PC-9 (cell line): ENCODE measurements around the gene FIBCD1. TPM values are rescaled to one million over a fixed set of nuclear protein-coding genes. Genes with fewer than 3 reads are reported as not detected.

ENCODE experiments used
- BruUV-seq: library from RNA; stranded (reverse); fragments of 400-500 nt; replicated peaks from 2 replicates; lab custom pipeline; 2021; lab: Mats Ljungman, UMichigan
- CTCF ChIA-PET: fragments of 300-600 bp; sonication (Branson Sonifier 250); formaldehyde crosslinking; loops from one replicate; lab custom pipeline; 2022; ENCODE audit warnings: antibody characterized with exemption; lab: Charles Lee
- POLR2A ChIA-PET: fragments of 300-600 bp; sonication (Branson Sonifier 250); formaldehyde crosslinking; loops from one replicate; lab custom pipeline; 2022; ENCODE audit warnings: antibody characterized with exemption; ENCODE audit not compliant: unreplicated experiment; lab: Charles Lee
- DNase-seq, 2 experiments: peaks; one replicate each; pipeline versions ENCODE4 v3.0.0 to v3.0.0-alpha.2; 2015 to 2022; ENCODE audit warnings: mixed read lengths in 1 of 2
- H2AFZ ChIP-seq: fragments of 200-600 bp; sonication (generic); 2 replicates; pipeline ENCODE4 v1.8.1; 2017; ENCODE audit warnings: antibody characterized with exemption
- H3F3A ChIP-seq: fragments of 200-600 bp; sonication (generic); 2 replicates; pipeline ENCODE4 v1.8.1; 2017; ENCODE audit warnings: antibody characterized with exemption, mild to moderate bottlenecking, low read depth; ENCODE audit not compliant: insufficient read depth
- H3K27ac ChIP-seq: fragments of 200-600 bp; sonication (generic); 2 replicates; pipeline ENCODE4 v1.6.1; 2016; ENCODE audit warnings: mixed run types
- H3K27me3 ChIP-seq: fragments of 200-600 bp; sonication (generic); 2 replicates; pipeline ENCODE4 v1.6.1; 2016; ENCODE audit warnings: low read depth, mixed run types; ENCODE audit not compliant: insufficient read depth
- H3K36me3 ChIP-seq: fragments of 200-600 bp; sonication (generic); 2 replicates; pipeline ENCODE4 v1.6.1; 2016; ENCODE audit warnings: low read depth, mixed run types
- H3K4me1 ChIP-seq: fragments of 200-600 bp; sonication (generic); replicated peaks from 2 replicates; pipeline ENCODE4 v1.6.1; 2016; ENCODE audit warnings: mixed run types; ENCODE audit not compliant: insufficient read depth
- H3K4me2 ChIP-seq: fragments of 200-600 bp; sonication (generic); 2 replicates; pipeline ENCODE4 v1.6.1; 2017; ENCODE audit warnings: mixed run types
- H3K4me3 ChIP-seq: fragments of 200-600 bp; sonication (generic); 2 replicates; pipeline ENCODE4 v1.6.1; 2016; ENCODE audit warnings: mixed run types
- H3K79me2 ChIP-seq: fragments of 200-600 bp; sonication (generic); 2 replicates; pipeline ENCODE4 v1.6.1; 2017; ENCODE audit warnings: low read depth, mixed run types
- H3K9me2 ChIP-seq: fragments of 200-600 bp; sonication (generic); 2 replicates; pipeline ENCODE4 v1.8.1; 2017; ENCODE audit warnings: mild to moderate bottlenecking; ENCODE audit not compliant: insufficient read depth
- H3K9me3 ChIP-seq: fragments of 200-600 bp; sonication (generic); 2 replicates; pipeline ENCODE4 v1.8.1; 2016; ENCODE audit warnings: low read depth; ENCODE audit not compliant: insufficient read depth
- H4K20me1 ChIP-seq: fragments of 200-600 bp; sonication (generic); 2 replicates; pipeline ENCODE4 v1.8.1; 2017; ENCODE audit not compliant: insufficient read depth
- EZH2 ChIP-seq: fragments of 200-600 bp; sonication (generic); IDR thresholded peaks from 2 replicates; pipeline ENCODE4 v1.8.0; 2017; ENCODE audit warnings: antibody characterized with exemption, low read depth
- intact Hi-C: fragments of 100-400 bp; cut with micrococcal nuclease; formaldehyde crosslinking; loops from one replicate; pipeline ENCODE4 v1.10.0; 2022; ENCODE audit not compliant: unreplicated experiment
- total RNA-seq: library from RNA; stranded (reverse); gene quantifications from 2 replicates; pipeline ENCODE4 v1.2.3, GENCODE V29; 2021
- TF ChIP-seq, protein P1 (sequence below): fragments of 200-600 bp; sonication (generic); conservative IDR thresholded peaks from 2 replicates; pipeline ENCODE4 v1.6.1; 2017; ENCODE audit warnings: mixed run types, antibody characterized with exemption, mild to moderate bottlenecking, moderate library complexity

The FIBCD1 gene
- total RNA-seq, 1 experiment from 2014 or later = 2.7 TPM

DNA sequence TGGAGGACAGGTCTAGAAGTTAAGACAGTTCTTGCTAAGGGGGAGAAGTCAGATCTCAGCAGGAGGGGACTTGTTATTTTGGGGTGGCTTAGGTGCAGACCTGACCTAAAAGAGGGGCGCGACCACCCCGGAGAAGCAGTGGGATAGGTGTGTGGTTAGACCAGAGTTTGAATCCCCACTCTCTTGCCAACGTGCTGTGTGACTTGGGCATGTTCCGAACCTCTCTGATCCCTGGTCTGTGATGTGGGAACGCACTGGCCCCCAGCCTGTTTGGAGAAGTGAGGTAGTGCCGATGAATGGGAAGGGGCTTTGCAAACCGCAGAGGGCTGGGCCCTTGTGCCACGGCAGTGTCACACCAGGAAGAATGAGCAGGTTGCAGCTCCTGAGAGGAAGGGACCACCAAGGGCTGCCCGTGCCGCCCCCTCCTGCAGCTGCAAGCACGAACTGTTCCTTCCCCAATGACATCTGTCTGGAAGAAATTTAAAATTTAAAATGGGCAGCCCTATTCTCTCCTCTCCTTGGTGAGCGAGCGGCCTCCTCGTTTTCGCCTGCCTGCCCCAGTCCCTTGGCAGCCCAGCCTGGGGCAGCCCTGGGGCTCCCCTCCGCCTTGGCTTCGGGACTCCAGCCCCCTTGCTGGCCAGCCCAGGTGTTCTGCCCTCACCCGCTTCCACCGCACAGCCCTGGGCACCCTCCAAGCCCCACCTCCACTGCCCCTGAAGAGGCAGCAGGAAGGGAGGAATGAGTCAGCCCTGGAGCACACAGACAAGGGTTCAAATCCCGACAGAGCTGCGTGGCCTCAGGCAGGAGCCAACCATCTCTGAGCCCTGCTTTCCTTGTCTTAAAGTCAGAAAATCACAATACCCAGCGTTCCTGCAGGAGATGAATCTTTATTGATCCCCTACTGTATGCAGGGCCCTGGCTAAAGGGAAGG, 1.6 kb downstream of the FIBCD1 start:
- Histone ChIP-seq H3K4me3 (no peak overlapping the region), H4K20me1 (no peaks in the 10 kb centered on the region), H3K4me2 (peak overlapping the region; percentile 85), H3K9me2 (no peaks in the 10 kb centered on the region), H3K27ac (no peak overlapping the region), H3K4me1 (peaks cover 31% of the 10 kb centered on the region), H2AFZ (no peak overlapping the region), H3K27me3 (peaks cover 17% of the 10 kb centered on the region; the same call in 1 of the 2 replicates), H3K79me2 (no peaks in the 10 kb centered on the region), H3K9me3 (no peaks in the 10 kb centered on the region), H3K36me3 (no peaks in the 10 kb centered on the region), H3F3A (peaks cover 41% of the 10 kb centered on the region; the same call in 1 of the 2 replicates)
- TF ChIP-seq EZH2 = no peak
- TF ChIP-seq, protein P1, sequence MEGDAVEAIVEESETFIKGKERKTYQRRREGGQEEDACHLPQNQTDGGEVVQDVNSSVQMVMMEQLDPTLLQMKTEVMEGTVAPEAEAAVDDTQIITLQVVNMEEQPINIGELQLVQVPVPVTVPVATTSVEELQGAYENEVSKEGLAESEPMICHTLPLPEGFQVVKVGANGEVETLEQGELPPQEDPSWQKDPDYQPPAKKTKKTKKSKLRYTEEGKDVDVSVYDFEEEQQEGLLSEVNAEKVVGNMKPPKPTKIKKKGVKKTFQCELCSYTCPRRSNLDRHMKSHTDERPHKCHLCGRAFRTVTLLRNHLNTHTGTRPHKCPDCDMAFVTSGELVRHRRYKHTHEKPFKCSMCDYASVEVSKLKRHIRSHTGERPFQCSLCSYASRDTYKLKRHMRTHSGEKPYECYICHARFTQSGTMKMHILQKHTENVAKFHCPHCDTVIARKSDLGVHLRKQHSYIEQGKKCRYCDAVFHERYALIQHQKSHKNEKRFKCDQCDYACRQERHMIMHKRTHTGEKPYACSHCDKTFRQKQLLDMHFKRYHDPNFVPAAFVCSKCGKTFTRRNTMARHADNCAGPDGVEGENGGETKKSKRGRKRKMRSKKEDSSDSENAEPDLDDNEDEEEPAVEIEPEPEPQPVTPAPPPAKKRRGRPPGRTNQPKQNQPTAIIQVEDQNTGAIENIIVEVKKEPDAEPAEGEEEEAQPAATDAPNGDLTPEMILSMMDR = no peak
- CTCF ChIA-PET = interaction anchor here (1.2 kb wide), 1 partner anchor 71 kb away, joined by 3 read pairs; no protein-coding TSS in a partner anchor
- no peak for DNase-seq
- BruUV-seq = no TSS peak
- POLR2A ChIA-PET = no interaction called here
- intact Hi-C loops = loop anchor here (5.0 kb wide), 1 partner anchor 40 kb away; the partner anchor contains the start of gene QRFP

GRCh38 chr9:130936285-130937117, 2.5 kb downstream of the FIBCD1 start:
- H3K79me2 ChIP-seq = no peaks in the 10 kb centered on the region
- peak overlapping the region; percentile 18 for H3K4me2 ChIP-seq
- peaks cover 17% of the 10 kb centered on the region; the same call in 1 of the 2 replicates for H3K27me3 ChIP-seq
- TF ChIP-seq, protein P1 = no peak
- no peak for TF ChIP-seq EZH2
- no peaks in the 10 kb centered on the region for H4K20me1 ChIP-seq
- peak overlapping the region; percentile 11; the same call in 1 of the 2 replicates for H3K27ac ChIP-seq
- H3K4me1 ChIP-seq = peaks cover 35% of the 10 kb centered on the region
- H3K9me2 ChIP-seq = no peaks in the 10 kb centered on the region
- POLR2A ChIA-PET = no interaction called here
- no peaks in the 10 kb centered on the region for H3K36me3 ChIP-seq
- CTCF ChIA-PET = interaction anchor here (0.6 to 1.2 kb wide), 2 partner anchors 10 to 70 kb away, joined by 3 to 11 read pairs; no protein-coding TSS in a partner anchor
- BruUV-seq = no TSS peak
- intact Hi-C loops = loop anchor here (5.0 kb wide), 1 partner anchor 39 kb away; the partner anchor contains the start of gene QRFP
- peaks cover 46% of the 10 kb centered on the region; the same call in 1 of the 2 replicates for H3F3A ChIP-seq
- DNase-seq = peak; percentile 75 to 78
- H2AFZ ChIP-seq = no peak overlapping the region
- H3K4me3 ChIP-seq = no peak overlapping the region
- no peaks in the 10 kb centered on the region for H3K9me3 ChIP-seq
